Tibial nerve (tissue), 4 donors: ENCODE results near the gene ENC1.

Source experiments
- CTCF ChIP-seq, 5 experiments: fragments of 200-600 bp in 3 of 5; fragments of 450-650 bp in 2 of 5; sonication (generic) in 3 of 5; IDR thresholded peaks; one replicate each; pipeline ENCODE4 v1.5.1; 2016 to 2019; ENCODE audit warnings: antibody characterized with exemption in 5 of 5, mild to moderate bottlenecking in 3 of 5, moderate library complexity in 2 of 5
- EP300 ChIP-seq, 2 donors: sonication (generic); formaldehyde crosslinking; IDR thresholded peaks; one replicate each; pipeline ENCODE4 v1.6.1; 2017; ENCODE audit warnings: antibody characterized with exemption in 2 of 2, mild to moderate bottlenecking in 1 of 2

- TF ChIP-seq CTCF (IDR thresholded peaks at IDR 0.05): no peak
- TF ChIP-seq EP300 (IDR thresholded peaks at IDR 0.05): no peak
Observed at GRCh38 chr5:74625742-74626241, 14.7 kb downstream of the ENC1 start.
